HG02759 (cell line): ENCODE measurements around the gene CTDP1.
"Not testable (repeated sequence)": the region's sequence is repeated elsewhere in the genome, so short reads cannot be mapped to it uniquely, and the experiment has no call there.

Experiments used
- ATAC-seq: cut with Tn5 transposase; IDR thresholded peaks from one replicate; pipeline ENCODE4 v1.9.1; 2021; ENCODE audit warnings: mild to moderate bottlenecking, moderate library complexity; ENCODE audit not compliant: unreplicated experiment

The CTDP1 gene

GRCh38 chr18:79697976-79698375 is 18.4 kb downstream of the CTDP1 start:
- ATAC-seq = no peak

DNA sequence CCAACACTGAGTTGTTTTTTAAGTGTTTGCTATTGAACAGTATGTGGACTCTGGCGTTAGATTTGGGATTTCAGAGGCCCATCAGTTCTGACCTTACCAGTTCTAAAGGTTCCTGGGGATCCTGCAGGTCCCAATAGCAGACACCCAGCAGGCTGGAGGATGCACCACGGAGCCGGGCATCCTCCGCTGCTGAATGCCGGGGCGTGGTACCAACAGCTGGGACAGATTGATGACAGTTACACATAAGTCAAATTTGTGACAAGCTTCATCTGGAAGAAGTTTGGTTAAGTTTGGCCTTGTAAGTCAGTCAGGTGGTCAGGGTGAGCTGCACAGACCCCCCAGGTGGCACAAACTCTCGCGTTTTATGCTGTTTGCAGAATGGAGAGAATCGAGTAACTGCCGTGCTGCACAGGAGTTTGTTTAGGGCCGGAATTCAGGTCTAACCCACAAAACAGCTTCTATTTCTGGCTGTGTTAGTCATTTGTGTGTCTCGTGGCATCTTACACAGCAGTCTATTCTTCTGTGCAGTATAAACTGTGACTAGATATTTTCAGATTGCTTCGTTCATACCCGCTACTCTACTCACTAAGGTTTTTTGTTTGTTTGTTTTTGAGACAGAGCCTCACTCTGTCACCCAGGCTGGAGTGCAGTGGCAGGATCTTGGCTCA is 19.2 kb downstream of the CTDP1 start:
- no peak for ATAC-seq

DNA sequence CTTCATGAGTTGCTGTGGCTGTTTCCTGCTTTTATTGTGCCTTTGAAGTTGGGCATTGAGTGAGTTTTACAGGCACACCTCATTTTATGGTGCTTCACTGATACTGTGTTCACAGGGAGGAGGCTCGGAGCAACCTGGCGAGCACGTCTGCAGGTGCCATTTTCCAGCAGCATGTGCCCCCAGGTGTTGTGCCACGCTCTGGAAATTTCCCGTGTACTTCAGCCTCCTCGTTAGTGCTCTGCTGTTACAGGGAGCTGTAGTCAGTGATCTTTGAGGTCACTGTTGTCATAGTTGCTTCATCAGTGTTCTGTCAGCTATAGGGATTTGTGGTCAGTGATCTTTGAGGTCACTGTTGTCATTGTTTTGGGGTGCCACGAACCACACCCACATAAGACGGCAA is 20.1 kb downstream of the CTDP1 start:
- ATAC-seq = no peak

GRCh38 chr18:79702906-79703305 is 23.3 kb downstream of the CTDP1 start:
- ATAC-seq = no peak

DNA sequence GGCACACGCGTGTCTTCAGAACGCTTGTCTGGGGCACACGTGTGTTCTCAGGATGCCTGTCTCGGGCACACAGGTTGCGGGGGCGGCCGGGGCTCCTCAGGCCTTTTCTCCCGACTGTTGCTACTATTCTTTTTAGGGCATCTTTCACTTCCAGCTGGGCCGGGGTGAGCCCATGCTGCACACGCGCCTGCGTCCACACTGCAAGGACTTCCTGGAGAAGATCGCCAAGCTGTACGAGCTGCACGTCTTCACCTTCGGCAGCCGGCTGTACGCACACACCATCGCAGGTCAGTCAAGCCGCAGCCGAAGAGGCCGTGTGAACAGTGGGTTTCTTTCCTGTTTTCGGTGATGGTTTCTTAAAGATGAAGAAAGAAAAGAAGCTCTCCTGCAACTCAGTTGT is 25.0 kb downstream of the CTDP1 start:
- no peak for ATAC-seq

DNA sequence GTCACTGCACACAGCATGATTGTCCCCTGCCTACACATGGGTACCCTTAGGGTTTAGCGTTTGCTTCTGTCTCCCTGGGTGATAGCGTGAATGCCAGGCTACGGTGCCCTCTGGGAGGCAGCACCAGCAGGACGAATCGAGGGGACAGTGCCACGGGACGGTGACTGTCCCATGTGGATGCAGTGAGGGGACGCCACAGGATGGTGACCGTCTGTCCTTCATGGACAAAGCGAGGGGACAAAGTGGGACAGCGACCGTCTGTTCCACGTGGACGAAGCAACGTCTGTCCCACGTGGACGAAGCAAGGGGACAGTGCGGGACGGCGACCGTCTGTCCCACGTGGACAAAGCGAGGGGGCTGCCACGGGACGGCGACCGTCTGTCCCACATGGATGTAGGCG is 25.7 kb downstream of the CTDP1 start:
- ATAC-seq = no peak

DNA sequence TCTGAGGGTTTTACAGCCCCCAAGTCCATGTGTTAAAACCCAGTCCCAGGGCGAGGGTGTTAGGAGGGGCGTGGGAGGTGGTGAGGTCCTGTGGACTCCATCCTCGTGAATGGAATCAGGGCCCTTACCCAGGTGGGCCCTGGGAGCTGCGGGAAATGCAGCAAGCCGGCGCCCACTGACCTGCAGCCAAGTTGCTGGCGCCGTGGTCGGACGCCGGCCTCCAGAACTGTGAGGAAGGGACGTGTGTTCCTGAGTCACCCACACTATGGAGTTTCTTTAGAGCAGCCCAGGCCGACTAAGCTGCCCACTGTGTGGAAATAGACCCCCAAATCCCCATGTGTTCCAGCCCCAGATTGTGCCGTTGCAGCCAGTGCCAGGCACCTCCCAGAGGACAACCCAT is 26.4 kb downstream of the CTDP1 start:
- ATAC-seq = no peak

DNA sequence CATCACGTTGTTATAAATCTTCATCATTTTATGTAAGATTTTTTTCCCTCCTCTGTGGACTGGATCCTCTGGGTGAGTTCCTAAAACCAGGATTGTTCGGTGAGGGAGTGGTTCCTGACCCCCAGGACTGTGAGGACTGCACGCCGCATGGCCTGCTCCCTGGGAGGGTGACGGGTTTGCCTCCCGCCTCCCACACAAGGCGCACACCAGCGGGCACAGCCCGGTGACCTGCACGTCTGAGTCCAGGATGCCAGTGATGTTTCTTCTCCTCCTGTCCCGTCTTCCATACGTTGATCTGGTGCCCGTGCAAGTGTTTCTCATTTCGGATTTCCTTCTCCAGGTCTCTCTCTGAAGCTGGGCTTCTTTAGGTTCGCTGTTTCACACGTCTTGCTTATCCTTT is 27.1 kb downstream of the CTDP1 start:
- no peak for ATAC-seq

DNA sequence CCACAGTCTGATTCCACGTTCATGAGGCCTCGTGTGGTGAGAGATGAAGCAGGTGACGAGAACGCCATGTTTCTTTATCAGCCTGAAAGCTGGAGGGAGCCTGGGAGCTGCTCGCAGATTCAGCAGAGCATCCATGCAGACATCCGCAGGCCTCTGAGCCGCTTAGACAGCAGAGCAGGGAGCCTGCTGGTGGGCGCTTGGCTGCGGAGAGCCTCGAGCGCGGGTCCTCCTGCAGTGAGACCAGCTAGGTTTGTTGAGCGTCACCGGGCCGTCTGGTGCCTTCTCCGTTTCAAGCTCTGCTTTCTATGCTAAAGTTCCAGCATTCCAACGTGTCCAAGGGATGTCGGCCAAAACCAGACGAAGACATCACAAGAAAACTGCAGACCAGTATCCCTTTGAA is 27.6 kb downstream of the CTDP1 start:
- ATAC-seq = no peak

- ATAC-seq = no peak
These were observed 28.1 kb downstream of the CTDP1 start for GRCh38 chr18:79707671-79708070.

DNA sequence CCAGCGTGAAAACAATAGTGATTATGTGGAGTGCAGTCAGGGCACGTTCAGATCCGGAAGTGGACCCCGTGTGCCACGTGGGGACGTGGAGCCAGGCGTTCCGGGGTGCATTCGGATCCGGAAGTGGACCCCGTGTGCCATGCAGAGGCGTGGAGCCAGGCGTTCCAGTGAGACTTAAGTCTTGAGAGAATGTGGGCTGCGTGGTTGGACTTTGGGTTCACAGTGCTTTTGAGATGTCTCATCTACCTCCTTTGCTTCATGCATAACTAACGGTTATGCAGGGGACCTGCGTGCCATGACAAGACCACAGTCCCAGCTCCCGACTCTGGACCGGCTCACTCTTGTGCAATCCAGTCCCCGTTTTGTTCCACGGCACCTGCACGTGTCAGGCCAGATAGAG is 28.8 kb downstream of the CTDP1 start:
- no peak for ATAC-seq

GRCh38 chr18:79712206-79712857 is 32.7 kb downstream of the CTDP1 start:
- no peak for ATAC-seq

DNA sequence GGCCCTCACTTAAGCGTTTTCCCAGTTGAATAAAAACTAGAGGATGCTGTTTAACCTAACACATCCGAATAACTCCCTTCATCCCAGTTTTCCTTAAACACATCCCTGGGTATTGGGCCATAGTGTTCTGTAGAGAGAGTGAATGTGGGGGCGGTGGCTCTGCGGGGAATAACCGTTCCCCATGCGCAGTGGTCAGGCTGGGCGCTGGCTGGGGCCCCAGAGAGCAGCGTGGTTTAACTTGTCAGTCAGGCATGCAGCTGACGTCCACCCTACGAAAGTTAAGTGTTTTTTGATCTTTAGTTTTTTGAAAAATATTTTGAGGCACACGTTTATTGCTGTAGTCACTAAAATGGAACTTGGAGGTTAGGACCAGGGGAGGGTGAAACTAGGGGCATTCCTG is 33.7 kb downstream of the CTDP1 start:
- ATAC-seq = no peak

DNA sequence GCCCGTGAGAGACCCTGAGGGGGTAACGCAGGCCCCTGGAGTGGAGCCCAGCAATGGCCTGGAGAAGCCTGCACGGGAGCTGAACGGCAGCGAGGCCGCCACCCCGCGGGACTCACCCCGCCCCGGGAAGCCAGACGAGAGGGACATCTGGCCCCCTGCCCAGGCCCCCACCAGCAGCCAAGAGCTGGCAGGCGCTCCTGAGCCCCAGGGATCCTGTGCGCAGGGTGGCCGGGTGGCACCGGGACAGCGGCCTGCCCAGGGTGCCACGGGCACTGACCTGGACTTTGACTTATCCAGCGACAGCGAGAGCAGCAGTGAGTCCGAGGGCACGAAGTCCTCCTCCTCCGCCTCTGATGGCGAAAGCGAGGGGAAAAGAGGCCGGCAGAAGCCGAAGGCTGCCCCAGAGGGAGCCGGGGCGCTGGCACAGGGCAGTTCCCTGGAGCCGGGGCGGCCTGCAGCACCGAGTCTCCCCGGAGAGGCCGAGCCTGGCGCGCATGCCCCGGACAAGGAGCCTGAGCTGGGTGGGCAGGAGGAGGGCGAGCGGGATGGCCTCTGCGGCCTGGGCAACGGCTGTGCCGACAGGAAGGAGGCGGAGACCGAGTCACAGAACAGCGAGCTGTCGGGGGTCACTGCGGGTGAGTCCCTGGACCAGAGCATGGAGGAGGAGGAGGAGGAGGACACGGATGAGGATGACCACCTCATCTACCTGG is 35.1 kb downstream of the CTDP1 start:
- ATAC-seq = no peak

DNA sequence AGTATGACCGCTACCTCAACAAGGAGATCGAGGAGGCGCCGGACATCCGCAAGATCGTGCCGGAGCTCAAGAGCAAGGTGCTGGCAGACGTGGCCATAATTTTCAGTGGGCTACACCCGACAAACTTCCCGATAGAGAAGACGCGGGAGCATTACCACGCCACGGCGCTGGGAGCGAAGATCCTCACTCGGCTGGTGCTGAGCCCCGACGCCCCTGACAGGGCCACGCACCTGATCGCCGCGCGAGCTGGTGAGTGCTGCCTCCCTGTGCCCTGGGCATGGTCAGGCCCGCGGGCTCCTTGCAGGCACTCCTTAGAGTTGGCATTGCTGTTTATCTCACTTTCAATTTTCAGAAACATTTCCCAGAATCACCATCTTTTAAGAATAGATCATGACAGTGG is 35.7 kb downstream of the CTDP1 start:
- ATAC-seq = no peak

GRCh38 chr18:79717059-79717458 is 37.5 kb downstream of the CTDP1 start:
- ATAC-seq = no peak

- ATAC-seq = no peak
These were observed 38.0 kb downstream of the CTDP1 start for GRCh38 chr18:79717555-79718074.

DNA sequence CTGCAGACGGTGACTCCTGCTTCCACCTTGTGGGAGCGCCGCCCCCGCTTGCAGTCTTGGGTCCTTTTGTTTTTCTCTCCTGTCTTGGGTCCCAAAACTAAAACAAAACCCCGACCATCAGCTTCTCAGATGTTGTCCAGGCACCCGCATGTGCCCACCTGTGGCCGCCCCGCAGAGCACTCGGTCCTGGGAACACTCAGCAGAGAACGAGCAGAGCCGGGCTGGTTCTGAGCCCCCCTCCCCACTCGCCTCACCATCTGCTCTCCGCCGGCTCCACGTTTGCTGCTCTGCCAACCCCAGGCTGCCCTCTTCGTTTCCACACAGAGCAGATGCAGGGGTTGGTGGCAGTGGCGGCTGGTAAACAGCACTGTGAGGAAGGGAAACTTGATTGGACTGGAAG is 38.5 kb downstream of the CTDP1 start:
- ATAC-seq = no peak

DNA sequence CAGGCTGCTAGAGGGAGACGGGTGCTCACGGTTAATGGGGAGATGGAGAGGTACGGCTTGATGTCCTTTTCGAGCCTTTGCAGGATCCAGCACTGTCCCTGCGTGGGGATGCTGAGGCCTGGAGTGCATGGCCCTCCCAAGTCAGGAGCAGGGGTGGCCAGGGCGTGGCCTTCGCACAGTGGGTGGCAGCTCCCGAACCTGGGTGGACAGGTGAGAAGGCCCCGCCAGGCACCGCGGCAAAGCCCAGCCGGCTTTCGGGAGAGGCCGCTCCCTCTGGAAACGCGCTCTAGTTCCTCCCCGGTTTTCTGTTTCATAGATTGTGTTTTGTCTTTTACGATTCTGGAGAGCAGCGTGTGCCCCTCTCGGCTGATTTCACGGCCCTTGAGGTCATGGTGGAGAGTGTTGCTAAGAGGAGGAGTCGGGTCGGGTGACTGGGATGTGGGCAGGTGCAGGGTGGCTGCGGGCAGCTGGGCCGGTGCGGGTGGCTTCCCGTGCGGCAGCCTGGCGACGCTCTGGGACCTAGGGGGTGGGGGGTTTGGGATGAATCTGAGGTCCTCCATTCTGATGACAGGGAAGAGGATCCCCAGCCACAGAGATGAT is 39.4 kb downstream of the CTDP1 start:
- no peak for ATAC-seq

- ATAC-seq = not testable (repeated sequence)
These were observed 40.1 kb downstream of the CTDP1 start for GRCh38 chr18:79719478-79720358.

- no peak for ATAC-seq
These were observed 40.7 kb downstream of the CTDP1 start for GRCh38 chr18:79720359-79720733.
